GM23248 (cell line): ENCODE data around the gene CNTN4. TPM values are rescaled to one million over a fixed set of nuclear protein-coding genes. Genes with fewer than 3 reads are reported as not detected.

Experiments
- DNase-seq: peaks from one replicate; pipeline ENCODE4 v3.0.0-alpha.2; 2015
- H2AFZ ChIP-seq: fragments of 200-600 bp; sonication (generic); 2 replicates; pipeline ENCODE4 v1.6.1; 2016; ENCODE audit warnings: antibody characterized with exemption
- H3F3A ChIP-seq: fragments of 200-600 bp; sonication (generic); 2 replicates; pipeline ENCODE4 v1.6.1; 2016; ENCODE audit warnings: mild to moderate bottlenecking, antibody characterized with exemption, mixed run types; ENCODE audit not compliant: insufficient read depth
- H3K27ac ChIP-seq: fragments of 200-600 bp; sonication (generic); 2 replicates; pipeline ENCODE4 v1.5.1; 2016; ENCODE audit warnings: mild to moderate bottlenecking
- H3K27me3 ChIP-seq: fragments of 200-600 bp; sonication (generic); replicated peaks from 2 replicates; pipeline ENCODE4 v1.6.1; 2016; ENCODE audit warnings: mild to moderate bottlenecking; ENCODE audit not compliant: insufficient read depth
- H3K36me3 ChIP-seq: fragments of 200-600 bp; sonication (generic); 2 replicates; pipeline ENCODE4 v1.6.1; 2016; ENCODE audit warnings: low read depth, mild to moderate bottlenecking
- H3K4me1 ChIP-seq: fragments of 200-600 bp; sonication (generic); 2 replicates; pipeline ENCODE4 v1.6.1; 2016; ENCODE audit warnings: mild to moderate bottlenecking; ENCODE audit not compliant: insufficient read depth
- H3K4me2 ChIP-seq: fragments of 200-600 bp; sonication (generic); one replicate; pipeline ENCODE4 v1.6.1; 2016; ENCODE audit warnings: mild to moderate bottlenecking; ENCODE audit not compliant: unreplicated experiment
- H3K4me3 ChIP-seq: fragments of 200-600 bp; sonication (generic); 2 replicates; pipeline ENCODE4 v1.5.1; 2016; ENCODE audit warnings: mild to moderate bottlenecking
- H3K79me2 ChIP-seq: fragments of 200-600 bp; sonication (generic); 2 replicates; pipeline ENCODE4 v1.6.1; 2016; ENCODE audit warnings: mild to moderate bottlenecking; ENCODE audit not compliant: insufficient read depth
- H3K9ac ChIP-seq: fragments of 200-600 bp; sonication (generic); 2 replicates; pipeline ENCODE4 v1.6.1; 2016; ENCODE audit warnings: mild to moderate bottlenecking
- H3K9me2 ChIP-seq: fragments of 200-600 bp; sonication (generic); 2 replicates; pipeline ENCODE4 v1.6.1; 2016; ENCODE audit warnings: mixed run types, mild to moderate bottlenecking, moderate library complexity; ENCODE audit not compliant: insufficient read depth
- H3K9me3 ChIP-seq: fragments of 200-600 bp; sonication (generic); one replicate; pipeline ENCODE4 v1.6.1; 2017; ENCODE audit warnings: low read depth
- H4K20me1 ChIP-seq: fragments of 200-600 bp; sonication (generic); 2 replicates; pipeline ENCODE4 v1.6.0; 2016; ENCODE audit not compliant: insufficient read depth
- EZH2 ChIP-seq: fragments of 200-600 bp; sonication (generic); IDR thresholded peaks from 2 replicates; pipeline ENCODE4 v1.6.1; 2018; ENCODE audit warnings: antibody characterized with exemption, mild to moderate bottlenecking; ENCODE audit not compliant: insufficient read depth, poor library complexity, severe bottlenecking
- EZH2phosphoT487 ChIP-seq: fragments of 200-600 bp; sonication (generic); IDR thresholded peaks from 2 replicates; pipeline ENCODE4 v1.6.1; 2018; ENCODE audit warnings: antibody characterized with exemption, moderate library complexity, mild to moderate bottlenecking, low read depth; ENCODE audit not compliant: insufficient read depth
- WGBS, 2 experiments: methylation state at CpG; one replicate each; pipeline ENCODE4 v1.1.6; 2015 to 2017; ENCODE audit warnings: low lambda C conversion rate in 2 of 2, low coverage in 1 of 2; ENCODE audit errors: missing lambda C conversion rate in 2 of 2; 5-methylcytosine and 5-hydroxymethylcytosine counted together
- in situ Hi-C: fragments of 300-500 bp; cut with MboI; formaldehyde crosslinking; loops from 2 replicates; pipeline ENCODE4 v1.15.0; 2020
- polyA plus RNA-seq: library from polyadenylated mRNA; unstranded; fragments of >200 nt; fragmentation: Nextera tagmentation; extraction: Ambion mirVana; gene quantifications from 2 replicates; pipeline ENCODE4 v1.2.1, GENCODE V29; 2016
- total RNA-seq: library from RNA; depleted of rRNA; stranded (reverse); fragments of >200 nt; shearing (Covaris generic); gene quantifications from 2 replicates; pipeline ENCODE4 v1.2.3, GENCODE V29; 2014

Gene CNTN4
- total and polyA plus RNA-seq, 2 experiments from 2014 or later: not detected

GRCh38 chr3:2415083-2415482 is 316.4 kb downstream of the CNTN4 start:
- in situ Hi-C loops: no loop called here
- TF ChIP-seq EZH2phosphoT487 (no peak), EZH2 (no peak)

GRCh38 chr3:2420919-2421318 is 322.3 kb downstream of the CNTN4 start:
- DNase-seq: no peak
- no peak for TF ChIP-seq EZH2phosphoT487
- TF ChIP-seq EZH2: no peak

More at GRCh38 chr3:2415083-2415482, 316.4 kb downstream of the CNTN4 start:
- Histone ChIP-seq H3K4me1 (no peaks in the 10 kb centered on the region), H3K9ac (no peak overlapping the region), H3K4me2 (no peak overlapping the region), H2AFZ (no peak overlapping the region), H3K9me2 (no peaks in the 10 kb centered on the region), H4K20me1 (no peaks in the 10 kb centered on the region), H3K27me3 (no peaks in the 10 kb centered on the region), H3F3A (no peaks in the 10 kb centered on the region), H3K9me3 (no peaks in the 10 kb centered on the region), H3K27ac (no peak overlapping the region), H3K79me2 (no peaks in the 10 kb centered on the region), H3K4me3 (no peak overlapping the region), H3K36me3 (no peaks in the 10 kb centered on the region)
- WGBS, 2 experiments: 15 to 17% methylated on average over 1 of the region's 1 CpG
- no peak for DNase-seq

GRCh38 chr3:2423143-2423542 is 324.5 kb downstream of the CNTN4 start:
- Histone ChIP-seq H4K20me1 (no peaks in the 10 kb centered on the region), H3K36me3 (no peaks in the 10 kb centered on the region), H3K4me3 (no peak overlapping the region), H3K4me2 (no peak overlapping the region), H3K79me2 (no peaks in the 10 kb centered on the region), H3K9me2 (no peaks in the 10 kb centered on the region), H3K9me3 (peaks cover 5% of the 10 kb centered on the region), H3K4me1 (no peaks in the 10 kb centered on the region), H3F3A (no peaks in the 10 kb centered on the region), H3K27me3 (no peaks in the 10 kb centered on the region), H3K9ac (no peak overlapping the region), H3K27ac (no peak overlapping the region), H2AFZ (no peak overlapping the region)
- DNase-seq: no peak
- WGBS, 2 experiments: 19 to 22% methylated on average over 3 of the region's 3 CpGs
- TF ChIP-seq EZH2phosphoT487: no peak
- in situ Hi-C loops: no loop called here

More at GRCh38 chr3:2420919-2421318, 322.3 kb downstream of the CNTN4 start:
- no peaks in the 10 kb centered on the region for H3K4me1 ChIP-seq
- peaks cover 5% of the 10 kb centered on the region for H3K9me3 ChIP-seq
- in situ Hi-C loops: no loop called here
- H4K20me1 ChIP-seq: no peaks in the 10 kb centered on the region
- H3K9ac ChIP-seq: no peak overlapping the region
- H3K79me2 ChIP-seq: no peaks in the 10 kb centered on the region
- H3K4me2 ChIP-seq: no peak overlapping the region
- no peak overlapping the region for H2AFZ ChIP-seq
- no peaks in the 10 kb centered on the region for H3K9me2 ChIP-seq
- no peaks in the 10 kb centered on the region for H3K36me3 ChIP-seq
- no peaks in the 10 kb centered on the region for H3F3A ChIP-seq
- 12 to 17% methylated on average over 3 of the region's 3 CpGs for WGBS, 2 experiments
- no peak overlapping the region for H3K27ac ChIP-seq
- H3K27me3 ChIP-seq: no peaks in the 10 kb centered on the region
- H3K4me3 ChIP-seq: no peak overlapping the region

GRCh38 chr3:2441558-2441957 is 342.9 kb downstream of the CNTN4 start:
- H3K9ac ChIP-seq: no peak overlapping the region
- no peaks in the 10 kb centered on the region for H3K36me3 ChIP-seq
- TF ChIP-seq EZH2phosphoT487 (no peak), EZH2 (no peak)
- no peak overlapping the region for H2AFZ ChIP-seq
- DNase-seq: no peak
- H3K4me2 ChIP-seq: no peak overlapping the region
- no peaks in the 10 kb centered on the region for H3K9me2 ChIP-seq
- H3K79me2 ChIP-seq: no peaks in the 10 kb centered on the region
- H3K9me3 ChIP-seq: no peaks in the 10 kb centered on the region
- in situ Hi-C loops: no loop called here
- H3K4me3 ChIP-seq: no peak overlapping the region
- H3F3A ChIP-seq: no peaks in the 10 kb centered on the region
- H3K27me3 ChIP-seq: no peaks in the 10 kb centered on the region
- H3K27ac ChIP-seq: no peak overlapping the region
- 1 to 4% methylated on average over 3 of the region's 3 CpGs for WGBS, 2 experiments
- H3K4me1 ChIP-seq: no peaks in the 10 kb centered on the region
- H4K20me1 ChIP-seq: no peaks in the 10 kb centered on the region

- 26 to 27% methylated on average over 3 of the region's 3 CpGs for WGBS, 2 experiments
- Histone ChIP-seq H3K79me2 (no peaks in the 10 kb centered on the region), H3K27ac (no peak overlapping the region), H2AFZ (no peak overlapping the region), H3K4me2 (no peak overlapping the region), H4K20me1 (no peaks in the 10 kb centered on the region), H3K9me3 (no peaks in the 10 kb centered on the region), H3K9me2 (no peaks in the 10 kb centered on the region), H3K27me3 (no peaks in the 10 kb centered on the region), H3K9ac (no peak overlapping the region), H3K36me3 (no peaks in the 10 kb centered on the region), H3F3A (no peaks in the 10 kb centered on the region), H3K4me1 (no peaks in the 10 kb centered on the region), H3K4me3 (no peak overlapping the region)
- in situ Hi-C loops: no loop called here
- no peak for DNase-seq
- TF ChIP-seq EZH2phosphoT487 (no peak), EZH2 (no peak)
Measured at GRCh38 chr3:2446146-2446545, 347.5 kb downstream of the CNTN4 start.
